Rectal smooth muscle tissue (tissue), 1 donor: ENCODE data around the gene RNASE12.

ENCODE experiments used
- H3K27ac ChIP-seq: one replicate; pipeline ENCODE4 v1.7.0; 2013; ENCODE audit warnings: low read depth, low read length, inconsistent platforms
- H3K27me3 ChIP-seq: one replicate; pipeline ENCODE4 v1.7.0; 2013; ENCODE audit warnings: low read length; ENCODE audit not compliant: control insufficient read depth, insufficient read depth
- H3K36me3 ChIP-seq: one replicate; pipeline ENCODE4 v1.7.0; 2013; ENCODE audit warnings: low read length; ENCODE audit not compliant: control insufficient read depth, insufficient read depth
- H3K4me1 ChIP-seq: one replicate; pipeline ENCODE4 v1.7.0; 2013; ENCODE audit warnings: low read length; ENCODE audit not compliant: control insufficient read depth, insufficient read depth
- H3K4me3 ChIP-seq: one replicate; pipeline ENCODE4 v1.7.0; 2013; ENCODE audit warnings: low read length
- H3K9ac ChIP-seq: one replicate; pipeline ENCODE4 v1.7.0; 2013; ENCODE audit warnings: low read length

Gene RNASE12

GRCh38 chr14:20591235-20591634 is at the start of gene RNASE12:
TSS of gene RNASE12 (minus strand) at chr14:20591376. CDS start at chr14:20590723, 653 bp downstream.
- no peak within 1 kb of the TSS for H3K4me3 ChIP-seq
- H3K36me3 ChIP-seq: no peaks in the 10 kb centered on the region
- no peak within 1 kb of the TSS for H3K27ac ChIP-seq
- no peaks in the 10 kb centered on the region for H3K4me1 ChIP-seq
- peaks cover 3% of the 10 kb centered on the region for H3K27me3 ChIP-seq
- H3K9ac ChIP-seq: no peak within 1 kb of the TSS

- no peaks in the 10 kb centered on the region for H3K4me1 ChIP-seq
These were observed 41.9 kb upstream of the RNASE12 start for GRCh38 chr14:20632831-20633691.

GRCh38 chr14:20632448-20632830 is 41.3 kb upstream of the RNASE12 start:
- Histone ChIP-seq H3K27ac (no peak overlapping the region), H3K36me3 (no peaks in the 10 kb centered on the region), H3K4me1 (no peaks in the 10 kb centered on the region), H3K27me3 (peaks cover 4% of the 10 kb centered on the region), H3K9ac (no peak overlapping the region), H3K4me3 (peak overlapping the region; percentile 58)

More at GRCh38 chr14:20632831-20633691, 41.9 kb upstream of the RNASE12 start:
- Histone ChIP-seq H3K4me3 (peak overlapping the region; percentile 60), H3K36me3 (no peaks in the 10 kb centered on the region), H3K27me3 (peaks cover 4% of the 10 kb centered on the region), H3K27ac (no peak overlapping the region), H3K9ac (no peak overlapping the region)

- no peaks in the 10 kb centered on the region for H3K4me1 ChIP-seq
- peaks cover 4% of the 10 kb centered on the region for H3K27me3 ChIP-seq
- H3K9ac ChIP-seq: no peak overlapping the region
- H3K36me3 ChIP-seq: no peaks in the 10 kb centered on the region
- no peak overlapping the region for H3K27ac ChIP-seq
- H3K4me3 ChIP-seq: peak overlapping the region; percentile 58
These were observed 40.8 kb upstream of the RNASE12 start for GRCh38 chr14:20631880-20632389.

- Histone ChIP-seq H3K27ac (no peak overlapping the region), H3K9ac (no peak overlapping the region), H3K4me1 (no peaks in the 10 kb centered on the region), H3K4me3 (peak overlapping the region; percentile 58), H3K27me3 (peaks cover 4% of the 10 kb centered on the region), H3K36me3 (no peaks in the 10 kb centered on the region)
These were observed 40.1 kb upstream of the RNASE12 start for GRCh38 chr14:20631023-20631879.

GRCh38 chr14:20630340-20631022 is 39.3 kb upstream of the RNASE12 start:
- Histone ChIP-seq H3K27ac (no peak overlapping the region), H3K4me3 (peak overlapping the region; percentile 58), H3K27me3 (peaks cover 4% of the 10 kb centered on the region), H3K36me3 (no peaks in the 10 kb centered on the region), H3K4me1 (no peaks in the 10 kb centered on the region), H3K9ac (no peak overlapping the region)

- Histone ChIP-seq H3K9ac (no peak overlapping the region), H3K4me3 (no peak overlapping the region), H3K27ac (no peak overlapping the region), H3K36me3 (no peaks in the 10 kb centered on the region), H3K4me1 (no peaks in the 10 kb centered on the region), H3K27me3 (peaks cover 4% of the 10 kb centered on the region)
These were observed 37.1 kb upstream of the RNASE12 start for GRCh38 chr14:20628063-20628854.

- H3K4me3 ChIP-seq: no peak overlapping the region
- H3K9ac ChIP-seq: no peak overlapping the region
- no peaks in the 10 kb centered on the region for H3K27me3 ChIP-seq
- H3K4me1 ChIP-seq: no peaks in the 10 kb centered on the region
- H3K36me3 ChIP-seq: no peaks in the 10 kb centered on the region
- H3K27ac ChIP-seq: no peak overlapping the region
These were observed 36.3 kb upstream of the RNASE12 start for GRCh38 chr14:20627346-20628027.

GRCh38 chr14:20626274-20626673 is 35.1 kb upstream of the RNASE12 start:
- H3K9ac ChIP-seq: no peak overlapping the region
- H3K4me3 ChIP-seq: no peak overlapping the region
- no peaks in the 10 kb centered on the region for H3K27me3 ChIP-seq
- no peaks in the 10 kb centered on the region for H3K4me1 ChIP-seq
- no peak overlapping the region for H3K27ac ChIP-seq
- no peaks in the 10 kb centered on the region for H3K36me3 ChIP-seq

- Histone ChIP-seq H3K27me3 (no peaks in the 10 kb centered on the region), H3K4me3 (peak overlapping the region; percentile 44), H3K36me3 (no peaks in the 10 kb centered on the region), H3K4me1 (no peaks in the 10 kb centered on the region), H3K9ac (no peak overlapping the region), H3K27ac (no peak overlapping the region)
These were observed 33.4 kb upstream of the RNASE12 start for GRCh38 chr14:20624495-20625070.

GRCh38 chr14:20623798-20624197 is 32.6 kb upstream of the RNASE12 start:
- Histone ChIP-seq H3K4me1 (no peaks in the 10 kb centered on the region), H3K4me3 (no peak overlapping the region), H3K27me3 (no peaks in the 10 kb centered on the region), H3K36me3 (no peaks in the 10 kb centered on the region), H3K9ac (no peak overlapping the region), H3K27ac (no peak overlapping the region)
